Activated CD4-positive, alpha-beta T cell treated with anti-CD3 and anti-CD28 coated beads for 1 hour (primary cell): Measurements from ENCODE around the gene PTRH2.
"Not testable (repeated sequence)": the region's sequence is repeated elsewhere in the genome, so short reads cannot be mapped to it uniquely, and the experiment has no call there.

Source experiments
- DNase-seq: peaks from one replicate; pipeline ENCODE4 v3.0.0-alpha.2; 2020

The PTRH2 gene

GRCh38 chr17:59666235-59666634, 41.0 kb downstream of the PTRH2 start:
- DNase-seq, result no peak

GRCh38 chr17:59656624-59657023, 50.6 kb downstream of the PTRH2 start:
- not testable (repeated sequence) for DNase-seq

GRCh38 chr17:59652119-59652518, 55.1 kb downstream of the PTRH2 start:
- DNase-seq, result no peak

GRCh38 chr17:59651346-59651745, 55.9 kb downstream of the PTRH2 start:
- DNase-seq, result no peak

- no peak for DNase-seq
Measured at GRCh38 chr17:59650642-59651041, 56.6 kb downstream of the PTRH2 start.

- no peak for DNase-seq
Measured at GRCh38 chr17:59649886-59650285, 57.3 kb downstream of the PTRH2 start.
